Prostate gland (tissue), 2 donors: ENCODE data around the gene UBE2D4. TPM values are rescaled to one million over a fixed set of nuclear protein-coding genes. Genes with fewer than 3 reads are reported as not detected.

ENCODE experiments used
- DNase-seq: peaks from one replicate; pipeline ENCODE4 v3.0.0-alpha.2; 2019; ENCODE audit warnings: low spot score
- H3K27ac ChIP-seq, 2 donors: fragments of 200-600 bp; sonication (generic); 2 replicates each; pipeline ENCODE4 v1.5.1; 2017 to 2019
- H3K27me3 ChIP-seq: fragments of 200-600 bp; sonication (generic); replicated peaks from 2 replicates; pipeline ENCODE4 v1.5.1; 2019; ENCODE audit not compliant: insufficient read depth
- H3K36me3 ChIP-seq, 2 donors: fragments of 200-600 bp; sonication (generic); 1 replicate in 1 of 2; 2 replicates in 1 of 2; pipeline versions ENCODE4 v1.5.1 to v1.8.1; 2017 to 2019
- H3K4me1 ChIP-seq: fragments of 200-600 bp; sonication (generic); replicated peaks from 2 replicates; pipeline ENCODE4 v1.5.1; 2019
- H3K4me3 ChIP-seq, 2 donors: fragments of 200-600 bp; sonication (generic); 2 replicates each; pipeline ENCODE4 v1.5.1; 2017 to 2019
- H3K9me3 ChIP-seq: fragments of 200-600 bp; sonication (generic); 2 replicates; pipeline ENCODE4 v1.5.1; 2017
- CTCF ChIP-seq, 4 experiments: fragments of 200-600 bp in 2 of 4; fragments of 450-650 bp in 2 of 4; sonication (generic) in 2 of 4; IDR thresholded peaks; 1 replicate in 3 of 4; 2 replicates in 1 of 4; pipeline ENCODE4 v1.5.1; 2016 to 2019; ENCODE audit warnings: antibody characterized with exemption in 4 of 4, mild to moderate bottlenecking in 2 of 4, moderate library complexity in 2 of 4
- POLR2A ChIP-seq: fragments of 450-650 bp; IDR thresholded peaks from one replicate; pipeline ENCODE4 v1.6.1; 2016; ENCODE audit warnings: antibody characterized with exemption, mild to moderate bottlenecking
- POLR2AphosphoS5 ChIP-seq: sonication (generic); formaldehyde crosslinking; IDR thresholded peaks from one replicate; pipeline ENCODE4 v1.6.1; 2017; ENCODE audit warnings: antibody characterized with exemption
- WGBS: methylation state at CpG from one replicate; pipeline ENCODE4 v1.1.5; 2018; 5-methylcytosine and 5-hydroxymethylcytosine counted together
- intact Hi-C: fragments of 100-400 bp; cut with DNase I; formaldehyde crosslinking; loops from one replicate; pipeline ENCODE4 v1.14.2; 2022
- total RNA-seq, 2 donors: library from RNA; depleted of rRNA; stranded (reverse); fragments of >200 nt; gene quantifications; one replicate each; pipeline ENCODE4 v1.1.0, GENCODE V29; 2016

Gene UBE2D4
- total RNA-seq, 2 donors from 2014 or later = 17.3 to 22.0 TPM

- TF ChIP-seq POLR2AphosphoS5 (no peak), POLR2A (no peak), CTCF (IDR thresholded peaks at IDR 0.05) (no peak)
- 13% methylated on average over 2 of the region's 2 CpGs for WGBS
Measured at GRCh38 chr7:43921423-43921822, 4.8 kb upstream of the UBE2D4 start.

GRCh38 chr7:43922726-43923125 lies 3.5 kb upstream of the UBE2D4 start:
- WGBS = 97% methylated on average over 4 of the region's 4 CpGs
- intact Hi-C loops = no loop called here

More at GRCh38 chr7:43921423-43921822, 4.8 kb upstream of the UBE2D4 start:
- no peak overlapping the region for H3K4me3 ChIP-seq
- H3K36me3 ChIP-seq = no peaks in the 10 kb centered on the region
- no peak overlapping the region for H3K27ac ChIP-seq
- no peaks in the 10 kb centered on the region for H3K27me3 ChIP-seq
- DNase-seq = no peak
- intact Hi-C loops = no loop called here
- no peaks in the 10 kb centered on the region for H3K4me1 ChIP-seq
- H3K9me3 ChIP-seq = no peaks in the 10 kb centered on the region

DNA sequence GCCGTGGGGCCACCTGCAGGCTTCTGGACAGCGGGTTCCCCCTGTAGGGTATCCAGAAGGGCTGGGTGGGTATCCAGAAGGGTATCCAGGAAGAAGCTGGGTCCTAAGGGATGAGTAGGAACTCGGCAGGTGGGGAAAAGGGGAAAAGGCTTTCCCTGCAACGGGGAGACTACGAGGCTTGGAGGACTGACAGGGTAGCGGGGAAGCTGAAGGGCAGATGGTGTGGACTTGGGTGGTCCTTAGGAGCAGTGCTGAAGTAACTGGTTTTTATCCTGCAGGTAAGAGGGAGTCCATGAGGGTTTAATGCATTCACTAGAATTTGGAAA lies 525 bp downstream of the UBE2D4 start:
- under 1% methylated on average over 6 of the region's 6 CpGs for WGBS

More at GRCh38 chr7:43922726-43923125, 3.5 kb upstream of the UBE2D4 start:
- DNase-seq = no peak
- no peaks in the 10 kb centered on the region for H3K9me3 ChIP-seq
- H3K4me1 ChIP-seq = no peaks in the 10 kb centered on the region
- TF ChIP-seq CTCF (IDR thresholded peaks at IDR 0.05) (no peak), POLR2A (no peak), POLR2AphosphoS5 (no peak)
- H3K4me3 ChIP-seq = no peak overlapping the region
- H3K27ac ChIP-seq = no peak overlapping the region
- no peaks in the 10 kb centered on the region for H3K27me3 ChIP-seq
- H3K36me3 ChIP-seq = no peaks in the 10 kb centered on the region

GRCh38 chr7:43927810-43928209 lies 1.6 kb downstream of the UBE2D4 start:
- H3K9me3 ChIP-seq = no peaks in the 10 kb centered on the region
- no peak for TF ChIP-seq POLR2A
- TF ChIP-seq CTCF (IDR thresholded peaks at IDR 0.05) = no peak
- no peak for TF ChIP-seq POLR2AphosphoS5
- no peaks in the 10 kb centered on the region for H3K36me3 ChIP-seq
- DNase-seq = no peak
- H3K27me3 ChIP-seq = no peaks in the 10 kb centered on the region
- H3K4me1 ChIP-seq = no peaks in the 10 kb centered on the region
- WGBS = 94% methylated on average over 4 of the region's 4 CpGs
- no peak overlapping the region for H3K4me3 ChIP-seq
- intact Hi-C loops = no loop called here
- no peak overlapping the region for H3K27ac ChIP-seq

More for the DNA sequence above, 525 bp downstream of the UBE2D4 start:
- no peak for DNase-seq
- H3K27me3 ChIP-seq = no peaks in the 10 kb centered on the region
- peak overlapping the region; percentile 93 to 96 for H3K27ac ChIP-seq
- H3K4me1 ChIP-seq = no peaks in the 10 kb centered on the region
- H3K36me3 ChIP-seq = no peaks in the 10 kb centered on the region
- H3K9me3 ChIP-seq = no peaks in the 10 kb centered on the region
- TF ChIP-seq CTCF (IDR thresholded peaks at IDR 0.05) (peak in 1 of 4 experiments; percentile 34), POLR2AphosphoS5 (no peak)
- peak overlapping the region; percentile 47 to 70 for H3K4me3 ChIP-seq
- intact Hi-C loops = no loop called here

DNA sequence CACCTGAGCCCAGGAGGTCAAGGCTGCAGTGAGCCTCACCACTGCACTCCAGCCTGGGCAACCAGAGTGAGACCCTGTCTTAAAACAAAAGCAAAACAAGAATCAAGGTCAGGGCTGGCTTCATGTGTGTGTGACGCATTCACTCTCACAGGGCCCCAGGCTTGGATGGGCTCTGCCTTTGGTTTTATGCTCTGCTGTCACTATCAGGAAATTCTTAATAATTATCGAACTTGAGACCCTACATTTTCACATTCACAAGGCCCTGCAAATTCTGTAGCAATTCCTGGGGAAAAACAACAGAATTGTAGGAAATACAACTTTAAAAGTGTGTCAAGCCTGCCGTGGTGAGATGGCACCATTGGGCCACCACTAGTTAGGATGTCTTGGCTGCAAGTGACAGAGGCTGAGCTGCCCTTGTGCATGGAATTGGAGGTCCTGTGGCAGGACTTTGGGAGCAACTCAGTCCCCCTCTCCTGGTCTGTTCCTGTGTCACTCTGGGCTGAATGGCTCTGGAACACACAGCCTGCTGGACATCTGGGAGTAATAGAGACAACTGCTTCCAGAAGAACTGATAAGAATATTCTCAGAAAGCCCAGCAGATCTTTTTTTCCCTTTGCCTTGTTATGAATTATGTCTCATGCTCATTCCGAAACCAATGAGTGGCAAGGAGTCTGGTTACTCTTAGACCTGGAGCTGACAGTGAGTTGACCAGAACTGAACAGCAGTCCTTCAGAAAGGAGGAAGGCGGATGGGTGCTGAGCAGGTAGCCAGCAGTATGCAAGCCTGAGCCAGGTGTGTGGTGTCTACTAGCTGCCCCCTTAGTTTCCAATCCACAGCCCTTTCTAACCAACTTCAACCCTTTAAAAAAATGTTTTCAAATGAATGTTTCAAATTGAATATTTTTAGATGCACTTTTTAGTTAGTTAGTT lies 3.6 kb downstream of the UBE2D4 start:
- intact Hi-C loops = no loop called here
- no peak for DNase-seq
- no peak overlapping the region for H3K27ac ChIP-seq
- TF ChIP-seq POLR2AphosphoS5 (no peak), CTCF (IDR thresholded peaks at IDR 0.05) (no peak), POLR2A (no peak)
- no peaks in the 10 kb centered on the region for H3K9me3 ChIP-seq
- 95% methylated on average over 5 of the region's 5 CpGs for WGBS
- no peaks in the 10 kb centered on the region for H3K4me1 ChIP-seq
- H3K4me3 ChIP-seq = no peak overlapping the region
- no peaks in the 10 kb centered on the region for H3K27me3 ChIP-seq
- no peaks in the 10 kb centered on the region for H3K36me3 ChIP-seq
